ENCODE data around the gene OR10G4.

- TF ChIP-seq NCOA1 (CRISPR knock-in tag; IDR thresholded peaks at IDR 0.05), result no peak
- TF ChIP-seq MAFK (conservative IDR thresholded peaks at IDR 0.05 in 1 of 2, IDR thresholded peaks at IDR 0.05 in 1 of 2; ENCODE audit: low read length in 2 of 2), result no peak
- no peak for TF ChIP-seq CTCF (CRISPR knock-in tag; IDR thresholded peaks at IDR 0.05)
- TF ChIP-seq ZNF280D (CRISPR knock-in tag; IDR thresholded peaks at IDR 0.05), result no peak
- TF ChIP-seq ZNF576 (CRISPR knock-in tag; IDR thresholded peaks at IDR 0.05), result no peak
- TF ChIP-seq ZNF142 (CRISPR knock-in tag; IDR thresholded peaks at IDR 0.05), result no peak
- no peak for TF ChIP-seq ATF7 (IDR thresholded peaks at IDR 0.05)
- no peak for TF ChIP-seq ATF7 (CRISPR knock-in tag; IDR thresholded peaks at IDR 0.05)
- no peak for TF ChIP-seq ZNF780A (CRISPR knock-in tag; IDR thresholded peaks at IDR 0.05)
- TF ChIP-seq RFX5 (IDR thresholded peaks at IDR 0.05; ENCODE audit: low read depth, low read length), result no peak
- no peak for TF ChIP-seq ZBTB20 (CRISPR knock-in tag; IDR thresholded peaks at IDR 0.05; ENCODE audit: borderline replicate concordance, low read depth)
- no peak for TF ChIP-seq MYNN (CRISPR knock-in tag; IDR thresholded peaks at IDR 0.05; ENCODE audit: low read depth)
- TF ChIP-seq MYPOP (CRISPR knock-in tag; IDR thresholded peaks at IDR 0.05), result no peak
- TF ChIP-seq POLR2A (IDR thresholded peaks at IDR 0.05; ENCODE audit: insufficient read depth in 1 of 2, low read depth in 2 of 2, low read length in 2 of 2), result no peak
- TF ChIP-seq PCBP1 (IDR thresholded peaks at IDR 0.05; ENCODE audit: borderline replicate concordance, low read depth, low read length), result no peak
Measured at GRCh38 chr11:124039557-124039956, 26.8 kb downstream of the OR10G4 start.

Data from HepG2 (cell line).